HFF-Myc (cell line): ENCODE data around the gene PUDP.
"Not testable (repeated sequence)": the region's sequence is repeated elsewhere in the genome, so short reads cannot be mapped to it uniquely, and the experiment has no call there.

Experiments used
- DNase-seq: peaks from one replicate; pipeline ENCODE4 v3.0.0-alpha.2; 2011; ENCODE audit warnings: low read depth; ENCODE audit errors: extremely low read depth
- H3K4me3 ChIP-seq: replicated peaks from 2 replicates; pipeline ENCODE4 v1.5.1; 2011; ENCODE audit warnings: low read depth, mild to moderate bottlenecking, control low read depth, low read length
- CTCF ChIP-seq: IDR thresholded peaks from 2 replicates; pipeline ENCODE4 v1.5.1; 2012; ENCODE audit warnings: mild to moderate bottlenecking, low read depth, low read length, control low read depth; ENCODE audit errors: missing control alignments

The PUDP gene

GRCh38 chrX:7184816-7185215, 36.9 kb upstream of the PUDP start:
- TF ChIP-seq CTCF = no peak
- no peak for DNase-seq
- H3K4me3 ChIP-seq = no peak overlapping the region

GRCh38 chrX:7179446-7179845, 31.5 kb upstream of the PUDP start:
- no peak overlapping the region for H3K4me3 ChIP-seq
- no peak for TF ChIP-seq CTCF
- no peak for DNase-seq

- H3K4me3 ChIP-seq, DNase-seq: not testable (repeated sequence)
These were observed 30.9 kb upstream of the PUDP start for GRCh38 chrX:7178859-7179258.

GRCh38 chrX:7170898-7171297, 22.9 kb upstream of the PUDP start:
- DNase-seq = no peak
- peak; percentile 33 for TF ChIP-seq CTCF
- no peak overlapping the region for H3K4me3 ChIP-seq

GRCh38 chrX:7169627-7170026, 21.7 kb upstream of the PUDP start:
- H3K4me3 ChIP-seq = no peak overlapping the region
- no peak for TF ChIP-seq CTCF
- DNase-seq = no peak

GRCh38 chrX:7168371-7168770, 20.4 kb upstream of the PUDP start:
- TF ChIP-seq CTCF = no peak
- no peak for DNase-seq

GRCh38 chrX:7164174-7164573, 16.2 kb upstream of the PUDP start:
- no peak overlapping the region for H3K4me3 ChIP-seq
- no peak for DNase-seq
- no peak for TF ChIP-seq CTCF

More at GRCh38 chrX:7168371-7168770, 20.4 kb upstream of the PUDP start:
- H3K4me3 ChIP-seq = no peak overlapping the region
